Ovary (tissue), 3 donors: Measurements from ENCODE around the gene MBNL1.

ENCODE experiments used
- CTCF ChIP-seq, 3 donors: fragments of 450-650 bp in 2 of 3; fragments of 200-600 bp in 1 of 3; IDR thresholded peaks; one replicate each; pipeline versions ENCODE4 v1.5.1 to v1.8.0; 2016 to 2022; ENCODE audit warnings: antibody characterized with exemption in 3 of 3, mild to moderate bottlenecking in 1 of 3
- EP300 ChIP-seq: sonication (generic); formaldehyde crosslinking; IDR thresholded peaks from one replicate; pipeline ENCODE4 v1.6.1; 2017; ENCODE audit warnings: antibody characterized with exemption
- POLR2A ChIP-seq: fragments of 450-650 bp; IDR thresholded peaks from one replicate; pipeline ENCODE4 v1.6.1; 2017; ENCODE audit warnings: antibody characterized with exemption, mild to moderate bottlenecking, moderate library complexity
- donor health status: DM: no; HTN: no; CAD: no.

- TF ChIP-seq CTCF (IDR thresholded peaks at IDR 0.05) (no peak), EP300 (no peak), POLR2A (no peak)
Measured at GRCh38 chr3:152362086-152362485, 93.4 kb downstream of the MBNL1 start.
